Tibial artery (tissue), 4 donors: ENCODE results near the gene ADAM33.

ENCODE experiments used
- DNase-seq, 2 donors: peaks; one replicate each; pipeline ENCODE4 v3.0.0-alpha.2; 2019
- H3K27ac ChIP-seq, 2 donors: fragments of 200-600 bp; sonication (generic) in 1 of 2; 1 replicate in 1 of 2; 2 replicates in 1 of 2; pipeline ENCODE4 v1.5.1; 2018 to 2019; ENCODE audit warnings: mild to moderate bottlenecking in 1 of 2
- H3K27me3 ChIP-seq, 2 donors: fragments of 200-600 bp; sonication (generic) in 1 of 2; one replicate each; pipeline versions ENCODE4 v1.5.1 to v1.6.0; 2016 to 2019
- H3K36me3 ChIP-seq, 3 donors: fragments of 200-600 bp; sonication (generic) in 2 of 3; one replicate each; pipeline ENCODE4 v1.5.1; 2016 to 2019; ENCODE audit warnings: mild to moderate bottlenecking in 2 of 3
- H3K4me1 ChIP-seq, 4 donors: fragments of 200-600 bp; sonication (generic) in 2 of 4; 1 replicate in 3 of 4; 2 replicates in 1 of 4; pipeline ENCODE4 v1.5.1; 2016 to 2019
- H3K4me3 ChIP-seq, 2 donors: fragments of 200-600 bp; sonication (generic) in 1 of 2; 1 replicate in 1 of 2; 2 replicates in 1 of 2; pipeline ENCODE4 v1.5.1; 2018 to 2019; ENCODE audit warnings: mild to moderate bottlenecking in 2 of 2
- H3K9me3 ChIP-seq, 3 donors: fragments of 200-600 bp; sonication (generic) in 1 of 3; one replicate each; pipeline ENCODE4 v1.5.1; 2016 to 2019
- intact Hi-C: fragments of 100-400 bp; cut with DNase I; formaldehyde crosslinking; loops from one replicate; pipeline ENCODE4 v1.15.0; 2023; ENCODE audit warnings: low total_unique reads
- TF ChIP-seq, protein P1 (sequence below), 2 experiments: fragments of 200-600 bp in 1 of 2; fragments of 450-650 bp in 1 of 2; IDR thresholded peaks; one replicate each; pipeline ENCODE4 v1.5.1; 2017 to 2019; ENCODE audit warnings: antibody characterized with exemption in 2 of 2, mild to moderate bottlenecking in 1 of 2, moderate library complexity in 1 of 2

The ADAM33 gene

DNA sequence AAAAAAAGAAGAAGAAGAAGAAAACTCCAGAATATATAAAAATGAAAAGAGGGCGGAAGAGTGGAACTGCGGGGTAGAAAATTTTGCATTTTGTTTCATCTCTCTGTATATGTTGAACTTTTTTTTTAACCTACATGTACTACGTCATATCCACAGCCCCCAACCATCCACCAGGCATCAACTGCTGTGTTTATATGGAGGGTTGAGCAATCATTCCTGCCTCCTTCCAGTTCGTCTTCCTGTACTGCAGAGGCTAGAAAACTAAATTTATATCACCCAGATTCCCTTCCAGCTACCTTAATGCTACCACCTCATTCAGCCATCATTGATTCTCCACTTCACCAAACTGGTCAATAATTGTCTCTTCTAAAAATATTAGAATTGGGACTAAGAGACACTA lies 40.1 kb upstream of the ADAM33 start:
- Histone ChIP-seq H3K4me1 (no peaks in the 10 kb centered on the region), H3K36me3 (no peaks in the 10 kb centered on the region), H3K27ac (no peak overlapping the region), H3K27me3 (peaks cover 0 to 28% of the 10 kb centered on the region in 2 donors), H3K4me3 (no peak overlapping the region), H3K9me3 (no peaks in the 10 kb centered on the region)
- intact Hi-C loops: no loop called here
- TF ChIP-seq, protein P1, sequence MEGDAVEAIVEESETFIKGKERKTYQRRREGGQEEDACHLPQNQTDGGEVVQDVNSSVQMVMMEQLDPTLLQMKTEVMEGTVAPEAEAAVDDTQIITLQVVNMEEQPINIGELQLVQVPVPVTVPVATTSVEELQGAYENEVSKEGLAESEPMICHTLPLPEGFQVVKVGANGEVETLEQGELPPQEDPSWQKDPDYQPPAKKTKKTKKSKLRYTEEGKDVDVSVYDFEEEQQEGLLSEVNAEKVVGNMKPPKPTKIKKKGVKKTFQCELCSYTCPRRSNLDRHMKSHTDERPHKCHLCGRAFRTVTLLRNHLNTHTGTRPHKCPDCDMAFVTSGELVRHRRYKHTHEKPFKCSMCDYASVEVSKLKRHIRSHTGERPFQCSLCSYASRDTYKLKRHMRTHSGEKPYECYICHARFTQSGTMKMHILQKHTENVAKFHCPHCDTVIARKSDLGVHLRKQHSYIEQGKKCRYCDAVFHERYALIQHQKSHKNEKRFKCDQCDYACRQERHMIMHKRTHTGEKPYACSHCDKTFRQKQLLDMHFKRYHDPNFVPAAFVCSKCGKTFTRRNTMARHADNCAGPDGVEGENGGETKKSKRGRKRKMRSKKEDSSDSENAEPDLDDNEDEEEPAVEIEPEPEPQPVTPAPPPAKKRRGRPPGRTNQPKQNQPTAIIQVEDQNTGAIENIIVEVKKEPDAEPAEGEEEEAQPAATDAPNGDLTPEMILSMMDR (IDR thresholded peaks at IDR 0.05): no peak
- DNase-seq: no peak

DNA sequence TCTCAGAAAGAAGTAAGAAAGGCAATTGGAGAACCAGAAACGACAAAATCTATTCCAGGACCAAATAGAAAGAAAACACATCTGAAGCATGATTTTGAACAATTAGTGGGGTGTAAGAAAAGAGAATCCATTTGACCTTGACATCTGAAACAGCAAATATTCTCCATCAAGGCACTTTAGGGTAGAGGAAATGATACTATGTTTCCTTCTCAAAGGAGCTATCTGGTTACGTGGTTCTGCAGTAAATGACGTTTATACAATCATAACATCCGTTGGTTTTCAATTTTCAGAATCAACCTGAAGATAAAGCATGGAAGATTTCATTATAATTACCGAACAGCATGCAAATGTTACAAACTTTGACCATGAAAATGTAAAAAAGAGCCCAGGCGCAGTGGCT lies 38.8 kb upstream of the ADAM33 start:
- Histone ChIP-seq H3K4me3 (no peak overlapping the region), H3K27me3 (peaks cover 0 to 25% of the 10 kb centered on the region in 2 donors), H3K4me1 (no peaks in the 10 kb centered on the region), H3K36me3 (no peaks in the 10 kb centered on the region), H3K27ac (no peak overlapping the region), H3K9me3 (no peaks in the 10 kb centered on the region)
- DNase-seq: no peak
- TF ChIP-seq, protein P1 (IDR thresholded peaks at IDR 0.05): no peak
- intact Hi-C loops: no loop called here

DNA sequence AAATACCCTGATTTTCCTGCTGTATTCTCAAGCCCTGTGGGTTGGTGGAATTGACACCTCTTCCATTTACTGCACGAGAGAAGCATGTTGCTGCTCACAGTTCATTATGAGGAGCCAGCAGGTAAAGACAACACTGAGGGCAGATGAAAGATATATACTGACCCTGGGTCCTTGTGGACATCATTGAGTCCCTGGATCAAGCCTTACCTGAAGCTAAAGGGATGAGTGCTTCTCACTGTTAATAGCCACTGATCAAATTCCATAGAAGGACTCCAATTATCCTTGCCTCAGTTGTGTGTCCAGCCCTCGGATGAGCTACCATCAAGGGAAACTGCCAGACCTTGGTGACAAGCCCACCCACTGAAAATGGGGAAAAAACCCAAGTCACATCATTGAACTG lies 38.3 kb upstream of the ADAM33 start:
- Histone ChIP-seq H3K4me3 (no peak overlapping the region), H3K27ac (no peak overlapping the region), H3K4me1 (no peaks in the 10 kb centered on the region), H3K36me3 (no peaks in the 10 kb centered on the region), H3K27me3 (peaks cover 0 to 22% of the 10 kb centered on the region in 2 donors), H3K9me3 (no peaks in the 10 kb centered on the region)
- intact Hi-C loops: no loop called here
- TF ChIP-seq, protein P1 (IDR thresholded peaks at IDR 0.05): no peak
- no peak for DNase-seq

GRCh38 chr20:3719046-3719445 lies 37.2 kb upstream of the ADAM33 start:
- DNase-seq: no peak
- Histone ChIP-seq H3K4me3 (no peak overlapping the region), H3K27ac (no peak overlapping the region), H3K9me3 (no peaks in the 10 kb centered on the region), H3K4me1 (no peaks in the 10 kb centered on the region), H3K27me3 (peaks cover 0 to 22% of the 10 kb centered on the region in 2 donors), H3K36me3 (no peaks in the 10 kb centered on the region)
- intact Hi-C loops: no loop called here
- TF ChIP-seq, protein P1 (IDR thresholded peaks at IDR 0.05): no peak

GRCh38 chr20:3716195-3716834 lies 34.5 kb upstream of the ADAM33 start:
- no peak for DNase-seq
- H3K27me3 ChIP-seq: peaks cover 0 to 22% of the 10 kb centered on the region in 2 donors
- H3K4me3 ChIP-seq: no peak overlapping the region
- intact Hi-C loops: no loop called here
- H3K36me3 ChIP-seq: no peaks in the 10 kb centered on the region
- no peak overlapping the region for H3K27ac ChIP-seq
- no peaks in the 10 kb centered on the region for H3K9me3 ChIP-seq
- no peaks in the 10 kb centered on the region for H3K4me1 ChIP-seq
- TF ChIP-seq, protein P1 (IDR thresholded peaks at IDR 0.05): peak; percentile 31 to 38

DNA sequence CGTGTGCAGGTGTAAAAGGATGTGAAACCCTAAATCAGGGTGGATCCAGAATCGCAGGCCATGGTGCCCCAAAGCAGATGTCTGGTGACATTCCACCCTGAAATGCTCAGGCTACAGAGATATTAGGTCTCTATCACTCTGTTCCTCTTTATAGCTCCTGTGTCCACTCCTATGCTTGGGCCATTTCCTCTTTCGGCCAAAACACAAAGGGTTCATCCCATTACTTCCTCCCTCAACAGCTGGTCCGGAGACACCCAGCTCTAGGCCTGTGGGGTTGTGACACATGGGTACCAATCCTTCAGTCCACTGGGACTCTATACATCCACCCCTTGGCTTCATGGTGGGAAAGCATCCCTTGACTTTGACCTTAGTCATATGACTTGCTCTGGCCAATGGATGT lies 32.3 kb upstream of the ADAM33 start:
- Histone ChIP-seq H3K9me3 (no peaks in the 10 kb centered on the region), H3K36me3 (no peaks in the 10 kb centered on the region), H3K4me1 (peaks cover 0 to 8% (median 0%) of the 10 kb centered on the region in 4 donors), H3K27ac (no peak overlapping the region), H3K4me3 (no peak overlapping the region), H3K27me3 (peaks cover 0 to 12% of the 10 kb centered on the region in 2 donors)
- intact Hi-C loops: no loop called here
- TF ChIP-seq, protein P1 (IDR thresholded peaks at IDR 0.05): no peak
- DNase-seq: no peak
